Testis (tissue), 2 donors: ENCODE measurements around the gene TBX10.

Source experiments
- POLR2A ChIP-seq: fragments of 450-650 bp; IDR thresholded peaks from one replicate; pipeline ENCODE4 v1.6.1; 2017; ENCODE audit warnings: antibody characterized with exemption, mild to moderate bottlenecking, moderate library complexity
- TF ChIP-seq, protein P1 (sequence below), 3 experiments: fragments of 450-650 bp in 2 of 3; fragments of 200-600 bp in 1 of 3; sonication (generic) in 1 of 3; IDR thresholded peaks; one replicate each; pipeline ENCODE4 v1.5.1; 2016 to 2019; ENCODE audit warnings: antibody characterized with exemption in 3 of 3, mild to moderate bottlenecking in 2 of 3, moderate library complexity in 1 of 3

DNA sequence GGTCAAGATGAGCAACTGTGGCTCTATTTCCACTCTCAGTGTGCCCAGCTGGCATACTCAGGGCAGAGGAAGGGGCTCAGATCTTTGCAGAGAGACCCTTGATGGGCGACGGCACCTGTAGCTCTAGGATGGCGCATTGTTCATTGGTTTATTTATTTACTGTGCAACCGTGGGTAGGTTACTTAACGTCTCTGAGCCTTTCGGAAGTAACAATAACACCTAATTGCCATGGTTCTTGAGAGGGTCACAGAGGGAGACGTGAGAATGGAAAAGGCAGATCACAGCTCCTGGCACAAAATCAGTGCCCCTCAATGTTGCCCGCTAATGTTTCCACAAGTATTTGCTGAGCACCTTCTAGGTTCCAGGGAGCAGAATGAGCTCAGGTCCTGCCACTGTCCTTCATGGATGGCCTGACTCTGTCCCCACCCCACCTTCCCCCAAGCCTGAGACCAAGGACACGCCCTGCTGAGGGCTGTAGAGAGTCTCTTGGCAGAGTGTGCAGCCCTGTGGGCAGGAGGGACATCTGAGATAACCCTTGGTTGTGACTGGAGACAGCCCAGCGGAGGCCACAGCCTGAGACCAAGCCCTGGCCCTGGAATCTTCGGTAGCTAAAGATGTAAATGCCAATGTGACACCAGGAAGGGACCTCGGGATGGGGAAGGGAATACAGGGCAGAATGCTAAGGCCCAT, 35.6 kb upstream of the TBX10 start:
- TF ChIP-seq, protein P1, sequence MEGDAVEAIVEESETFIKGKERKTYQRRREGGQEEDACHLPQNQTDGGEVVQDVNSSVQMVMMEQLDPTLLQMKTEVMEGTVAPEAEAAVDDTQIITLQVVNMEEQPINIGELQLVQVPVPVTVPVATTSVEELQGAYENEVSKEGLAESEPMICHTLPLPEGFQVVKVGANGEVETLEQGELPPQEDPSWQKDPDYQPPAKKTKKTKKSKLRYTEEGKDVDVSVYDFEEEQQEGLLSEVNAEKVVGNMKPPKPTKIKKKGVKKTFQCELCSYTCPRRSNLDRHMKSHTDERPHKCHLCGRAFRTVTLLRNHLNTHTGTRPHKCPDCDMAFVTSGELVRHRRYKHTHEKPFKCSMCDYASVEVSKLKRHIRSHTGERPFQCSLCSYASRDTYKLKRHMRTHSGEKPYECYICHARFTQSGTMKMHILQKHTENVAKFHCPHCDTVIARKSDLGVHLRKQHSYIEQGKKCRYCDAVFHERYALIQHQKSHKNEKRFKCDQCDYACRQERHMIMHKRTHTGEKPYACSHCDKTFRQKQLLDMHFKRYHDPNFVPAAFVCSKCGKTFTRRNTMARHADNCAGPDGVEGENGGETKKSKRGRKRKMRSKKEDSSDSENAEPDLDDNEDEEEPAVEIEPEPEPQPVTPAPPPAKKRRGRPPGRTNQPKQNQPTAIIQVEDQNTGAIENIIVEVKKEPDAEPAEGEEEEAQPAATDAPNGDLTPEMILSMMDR (IDR thresholded peaks at IDR 0.05): no peak
- no peak for TF ChIP-seq POLR2A
